GM12878 (cell line): Measurements from ENCODE around the gene UPF1.

ENCODE experiments used
- CTCF ChIP-seq, 3 experiments: IDR thresholded peaks in 2 of 3; conservative IDR thresholded peaks in 1 of 3; 2 replicates each; pipeline ENCODE4 v1.5.1; 2011; ENCODE audit warnings: low read depth in 3 of 3, low read length in 3 of 3, mild to moderate bottlenecking in 3 of 3, control low read depth in 2 of 3, moderate library complexity in 2 of 3, inconsistent platforms in 1 of 3, mixed read lengths in 1 of 3; ENCODE audit not compliant: control insufficient read depth in 2 of 3, insufficient read depth in 1 of 3; ENCODE audit errors: extremely low read depth in 1 of 3
- GABPA ChIP-seq: IDR thresholded peaks from 2 replicates; pipeline ENCODE4 v1.6.1; 2014; ENCODE audit warnings: antibody characterized with exemption, low read depth, mild to moderate bottlenecking, inconsistent platforms
- RAD21 ChIP-seq: IDR thresholded peaks from 2 replicates; pipeline ENCODE4 v1.6.1; 2011; ENCODE audit warnings: mild to moderate bottlenecking, low read depth, low read length, moderate library complexity; ENCODE audit not compliant: insufficient read depth

GRCh38 chr19:18903156-18904037, 71.6 kb downstream of the UPF1 start:
- no peak for TF ChIP-seq RAD21
- no peak for TF ChIP-seq CTCF (IDR thresholded peaks at IDR 0.05 in 2 of 3, conservative IDR thresholded peaks at IDR 0.05 in 1 of 3; ENCODE audit: control insufficient read depth in 2 of 3, extremely low read depth in 1 of 3, insufficient read depth in 1 of 3, low read depth in 3 of 3, low read length in 3 of 3)
- no peak for TF ChIP-seq GABPA
